ENCODE results near the gene POFUT1.

The POFUT1 gene

DNA sequence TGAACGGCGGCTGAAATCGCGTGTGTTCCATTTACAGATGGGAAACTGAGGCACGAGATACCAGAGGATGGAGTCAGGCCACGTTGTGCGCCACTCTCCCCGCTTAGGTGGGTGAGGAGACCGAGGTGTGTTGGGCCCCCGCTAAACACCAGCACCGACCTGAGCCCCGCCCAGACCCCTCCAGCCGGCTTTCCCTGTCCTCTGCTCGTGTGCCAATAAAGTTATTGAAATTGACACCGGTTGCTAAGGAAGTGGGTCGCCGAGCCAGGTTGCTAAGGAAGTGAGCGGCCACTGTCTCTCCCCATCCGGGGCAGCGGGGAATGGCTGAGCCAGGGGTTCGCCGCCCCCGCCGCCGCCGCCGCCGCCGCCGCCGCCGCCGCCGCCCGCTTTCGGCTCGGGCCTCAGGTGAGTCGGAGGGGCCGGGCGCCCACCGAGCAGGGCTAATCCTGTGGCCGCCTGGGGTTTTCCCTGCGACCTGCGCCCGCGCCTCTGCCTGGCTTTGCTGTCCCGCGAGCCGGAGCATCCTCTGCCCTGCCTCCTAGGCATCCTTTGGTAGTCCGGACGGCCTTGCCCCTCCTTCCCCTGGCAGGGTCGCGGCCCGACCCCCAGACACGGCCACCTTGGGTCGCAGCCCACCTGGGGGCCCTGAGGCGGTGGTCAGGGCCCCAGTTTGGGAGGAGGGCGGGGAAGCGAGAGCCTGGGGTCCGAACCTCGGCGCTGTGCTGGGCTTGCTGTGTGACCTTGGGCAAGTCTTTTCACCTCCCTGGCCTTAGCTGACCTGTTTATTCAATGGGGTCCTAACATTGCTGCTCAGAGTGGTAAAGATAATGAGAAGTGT is 69.9 kb downstream of the POFUT1 start, which contains the start of gene KIF3B:
TSS of gene KIF3B (plus strand) at position 291 of the 838 bp plus-strand sequence. CDS start 32,127 bp downstream, outside the sequence.
- DNase-seq (ENCODE audit: low spot score): peak; percentile 88

DNA sequence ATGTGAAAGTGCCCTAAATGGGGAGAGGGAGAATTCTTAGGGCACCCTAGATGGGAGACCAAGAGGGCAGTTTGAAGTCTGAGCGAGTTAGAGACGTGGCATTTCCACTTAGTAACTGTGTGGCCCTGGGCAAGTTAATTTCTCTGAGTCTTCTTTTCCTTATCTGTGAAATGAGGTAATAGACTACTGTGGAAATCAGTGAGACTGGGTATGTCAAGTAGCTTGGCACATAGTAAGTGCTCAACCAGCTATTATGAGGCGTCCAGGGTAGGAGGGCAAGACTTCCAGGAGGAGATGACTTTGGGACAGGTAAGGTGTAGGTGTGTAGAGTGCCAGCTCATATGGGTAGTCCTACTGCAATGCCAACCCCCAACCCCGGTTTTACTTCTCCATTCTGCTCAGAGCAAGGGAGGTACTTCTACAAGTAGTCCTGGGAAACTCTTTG is 70.5 kb downstream of the POFUT1 start:
- no peak for DNase-seq (ENCODE audit: low spot score)

DNA sequence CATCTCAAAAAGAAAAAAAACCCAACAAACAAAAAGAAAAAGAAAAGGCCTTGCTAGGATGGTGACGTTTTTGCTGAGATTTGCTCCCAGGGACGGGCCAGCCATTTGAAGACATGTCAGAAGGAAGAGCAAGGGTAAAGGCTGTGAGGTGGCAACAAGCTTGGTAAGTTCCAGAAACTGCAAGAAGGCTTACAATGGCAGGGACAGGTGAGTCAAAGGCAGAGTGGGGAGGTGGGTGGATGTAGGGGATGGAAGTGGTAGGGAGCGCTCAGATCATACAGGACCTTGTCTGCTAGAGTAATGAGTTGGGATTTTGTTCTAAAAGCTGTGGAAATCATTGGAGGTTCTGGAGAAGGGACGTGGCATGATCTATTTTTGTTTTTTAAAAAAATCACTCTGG is 74.0 kb downstream of the POFUT1 start:
- no peak for DNase-seq (ENCODE audit: low spot score)

- DNase-seq (ENCODE audit: low spot score): no peak
Observed at GRCh38 chr20:32282461-32282860, 74.8 kb downstream of the POFUT1 start.

DNA sequence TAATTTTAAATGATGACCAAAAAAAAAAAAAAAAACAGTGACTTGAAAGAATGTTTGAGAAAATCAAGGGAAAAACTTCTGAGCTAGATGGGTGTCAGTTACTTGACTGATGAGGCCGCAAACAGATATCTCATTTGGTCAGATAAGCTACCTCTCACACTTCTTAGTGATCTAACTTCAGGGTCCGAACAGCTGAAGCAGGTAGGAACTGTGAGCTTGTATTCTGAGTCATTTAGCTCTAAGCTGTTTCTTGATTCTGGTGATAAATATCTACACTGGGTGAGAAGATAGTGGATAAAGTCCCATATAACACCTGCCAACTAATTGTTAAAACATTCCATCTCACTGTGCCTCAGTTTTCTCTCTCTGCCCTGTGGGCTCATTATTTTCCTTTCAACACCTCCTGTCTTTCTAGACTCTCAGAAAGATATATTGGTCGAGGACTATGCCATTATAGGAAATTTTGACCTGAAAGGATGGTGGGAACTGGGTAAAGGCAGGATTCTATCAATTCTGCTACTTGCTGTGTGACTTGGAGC is 77.5 kb downstream of the POFUT1 start:
- no peak for DNase-seq (ENCODE audit: low spot score)

DNA sequence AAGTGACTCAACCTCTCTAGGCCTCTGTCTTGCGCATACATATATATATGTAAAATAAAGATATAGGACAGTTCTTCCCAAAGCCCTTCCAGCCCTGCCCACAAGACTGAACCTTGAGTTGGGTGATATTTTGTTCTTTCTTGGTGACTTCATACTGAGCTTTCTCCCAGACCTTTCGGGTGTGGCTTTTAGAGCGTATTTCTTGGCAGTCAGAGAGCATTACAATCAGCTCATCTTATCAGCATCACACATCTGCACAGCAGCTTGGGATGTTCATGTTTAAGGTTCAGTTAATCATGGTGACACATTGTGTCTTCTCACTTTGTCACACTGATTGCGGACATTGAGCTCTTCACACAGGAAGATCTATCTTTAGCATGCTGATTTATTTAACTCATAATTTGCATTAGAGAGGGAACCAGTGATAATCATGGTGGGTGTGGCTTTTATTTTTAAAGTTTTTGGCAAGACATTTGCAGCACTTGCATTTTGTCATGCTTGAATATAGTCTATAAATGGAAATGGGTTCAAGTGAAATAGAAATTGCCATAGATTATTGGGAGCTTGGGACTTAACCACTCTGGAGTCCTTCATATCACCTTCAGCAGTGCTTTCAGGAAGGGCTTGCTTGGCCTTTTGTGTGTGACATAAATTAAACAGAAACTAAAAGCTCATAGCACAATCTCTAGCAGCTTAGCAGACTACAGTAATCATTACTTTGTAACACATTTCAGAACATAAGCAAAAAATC is 78.1 kb downstream of the POFUT1 start:
- no peak for DNase-seq (ENCODE audit: low spot score)

DNA sequence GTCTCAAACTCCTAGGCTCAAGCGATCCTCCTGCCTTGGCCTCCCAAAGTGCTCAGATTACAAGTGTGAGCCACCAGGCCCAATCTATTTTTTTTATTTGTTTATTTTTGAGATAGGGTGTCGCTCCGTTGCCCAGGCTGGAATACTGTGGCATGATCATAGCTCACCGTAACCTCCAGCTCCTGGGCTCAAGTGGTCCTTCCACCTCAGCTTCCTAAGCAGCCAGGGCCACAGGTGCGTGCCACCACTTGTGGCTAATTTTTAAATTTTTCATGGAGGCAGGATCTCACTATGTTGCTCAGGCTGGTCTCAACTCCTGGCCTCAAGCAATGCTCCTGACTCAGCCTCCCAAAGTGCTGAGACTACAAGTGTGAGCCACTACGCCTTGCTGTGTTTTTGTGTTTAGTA is 79.6 kb downstream of the POFUT1 start:
- no peak for DNase-seq (ENCODE audit: low spot score)

All from putamen (tissue), 1 donor.